Lower leg skin (tissue), 3 donors: ENCODE measurements around the gene PPP4R3A.

ENCODE experiments used
- CTCF ChIP-seq, 3 donors: fragments of 450-650 bp; IDR thresholded peaks; one replicate each; pipeline ENCODE4 v1.5.1; 2016; ENCODE audit warnings: antibody characterized with exemption in 3 of 3, mild to moderate bottlenecking in 3 of 3, moderate library complexity in 2 of 3
- POLR2A ChIP-seq, 2 donors: fragments of 450-650 bp; IDR thresholded peaks; one replicate each; pipeline ENCODE4 v1.6.1; 2016 to 2017; ENCODE audit warnings: antibody characterized with exemption in 2 of 2, mild to moderate bottlenecking in 1 of 2, moderate library complexity in 1 of 2

GRCh38 chr14:91554535-91555332, 44.6 kb upstream of the PPP4R3A start:
- no peak for TF ChIP-seq CTCF (IDR thresholded peaks at IDR 0.05)
- no peak for TF ChIP-seq POLR2A (IDR thresholded peaks at IDR 0.05)
